ENCODE data around the gene NAP1L1.

NAP1L1 gene

GRCh38 chr12:76030341-76031080, 54.0 kb downstream of the NAP1L1 start:
- WGBS, 2 experiments = 1% methylated on average over 40 of the region's 40 CpGs
- no peak overlapping the region for H3K27ac ChIP-seq (ENCODE audit: insufficient read depth, low read depth, low read length, poor library complexity, severe bottlenecking)

GRCh38 chr12:76029982-76030340, 54.5 kb downstream of the NAP1L1 start:
- WGBS, 2 experiments = 0% methylated on average over 22 of the region's 22 CpGs
- H3K4me3 ChIP-seq (ENCODE audit: insufficient read depth, low read depth, low read length) = peak overlapping the region; percentile 64
- no peaks in the 10 kb centered on the region for H3K4me1 ChIP-seq (ENCODE audit: control insufficient read depth, insufficient read depth, low read length)
- H3K27me3 ChIP-seq (ENCODE audit: control insufficient read depth, insufficient read depth, low read length, poor library complexity, severe bottlenecking) = peaks cover 34% of the 10 kb centered on the region
- no peak overlapping the region for H3K27ac ChIP-seq (ENCODE audit: insufficient read depth, low read depth, low read length, poor library complexity, severe bottlenecking)
- H3K36me3 ChIP-seq (ENCODE audit: control insufficient read depth, insufficient read depth, low read length) = no peaks in the 10 kb centered on the region
- H3K9me3 ChIP-seq (ENCODE audit: control insufficient read depth, low read length) = no peaks in the 10 kb centered on the region

More at GRCh38 chr12:76030341-76031080, 54.0 kb downstream of the NAP1L1 start:
- Histone ChIP-seq H3K27me3 (ENCODE audit: control insufficient read depth, insufficient read depth, low read length, poor library complexity, severe bottlenecking) (peaks cover 34% of the 10 kb centered on the region), H3K4me1 (ENCODE audit: control insufficient read depth, insufficient read depth, low read length) (no peaks in the 10 kb centered on the region), H3K9me3 (ENCODE audit: control insufficient read depth, low read length) (no peaks in the 10 kb centered on the region), H3K36me3 (ENCODE audit: control insufficient read depth, insufficient read depth, low read length) (no peaks in the 10 kb centered on the region), H3K4me3 (ENCODE audit: insufficient read depth, low read depth, low read length) (peak overlapping the region; percentile 64)

GRCh38 chr12:76028571-76029277, 55.8 kb downstream of the NAP1L1 start:
- Histone ChIP-seq H3K4me3 (ENCODE audit: insufficient read depth, low read depth, low read length) (no peak overlapping the region), H3K36me3 (ENCODE audit: control insufficient read depth, insufficient read depth, low read length) (no peaks in the 10 kb centered on the region), H3K27ac (ENCODE audit: insufficient read depth, low read depth, low read length, poor library complexity, severe bottlenecking) (no peak overlapping the region), H3K9me3 (ENCODE audit: control insufficient read depth, low read length) (no peaks in the 10 kb centered on the region), H3K4me1 (ENCODE audit: control insufficient read depth, insufficient read depth, low read length) (no peaks in the 10 kb centered on the region), H3K27me3 (ENCODE audit: control insufficient read depth, insufficient read depth, low read length, poor library complexity, severe bottlenecking) (peaks cover 34% of the 10 kb centered on the region)
- WGBS, 2 experiments = 61 to 76% methylated on average over 3 of the region's 3 CpGs

- Histone ChIP-seq H3K4me3 (ENCODE audit: insufficient read depth, low read depth, low read length) (no peak overlapping the region), H3K36me3 (ENCODE audit: control insufficient read depth, insufficient read depth, low read length) (no peaks in the 10 kb centered on the region), H3K9me3 (ENCODE audit: control insufficient read depth, low read length) (no peaks in the 10 kb centered on the region), H3K4me1 (ENCODE audit: control insufficient read depth, insufficient read depth, low read length) (no peaks in the 10 kb centered on the region), H3K27me3 (ENCODE audit: control insufficient read depth, insufficient read depth, low read length, poor library complexity, severe bottlenecking) (peaks cover 28% of the 10 kb centered on the region), H3K27ac (ENCODE audit: insufficient read depth, low read depth, low read length, poor library complexity, severe bottlenecking) (no peak overlapping the region)
- 83 to 100% methylated on average over 1 of the region's 1 CpG for WGBS, 2 experiments
Measured at GRCh38 chr12:76026643-76027063, 57.8 kb downstream of the NAP1L1 start.

GRCh38 chr12:76025601-76026575, 58.6 kb downstream of the NAP1L1 start:
- Histone ChIP-seq H3K4me3 (ENCODE audit: insufficient read depth, low read depth, low read length) (no peak overlapping the region), H3K27me3 (ENCODE audit: control insufficient read depth, insufficient read depth, low read length, poor library complexity, severe bottlenecking) (peaks cover 25% of the 10 kb centered on the region), H3K27ac (ENCODE audit: insufficient read depth, low read depth, low read length, poor library complexity, severe bottlenecking) (no peak overlapping the region), H3K4me1 (ENCODE audit: control insufficient read depth, insufficient read depth, low read length) (no peaks in the 10 kb centered on the region), H3K36me3 (ENCODE audit: control insufficient read depth, insufficient read depth, low read length) (no peaks in the 10 kb centered on the region), H3K9me3 (ENCODE audit: control insufficient read depth, low read length) (no peaks in the 10 kb centered on the region)
- WGBS, 2 experiments = 79% methylated on average over 7 of the region's 7 CpGs

GRCh38 chr12:76024942-76025600, 59.4 kb downstream of the NAP1L1 start:
- Histone ChIP-seq H3K27ac (ENCODE audit: insufficient read depth, low read depth, low read length, poor library complexity, severe bottlenecking) (no peak overlapping the region), H3K27me3 (ENCODE audit: control insufficient read depth, insufficient read depth, low read length, poor library complexity, severe bottlenecking) (peaks cover 17% of the 10 kb centered on the region), H3K4me3 (ENCODE audit: insufficient read depth, low read depth, low read length) (no peak overlapping the region), H3K36me3 (ENCODE audit: control insufficient read depth, insufficient read depth, low read length) (no peaks in the 10 kb centered on the region), H3K4me1 (ENCODE audit: control insufficient read depth, insufficient read depth, low read length) (no peaks in the 10 kb centered on the region), H3K9me3 (ENCODE audit: control insufficient read depth, low read length) (no peaks in the 10 kb centered on the region)
- WGBS, 2 experiments = 38 to 45% methylated on average over 2 of the region's 3 CpGs

GRCh38 chr12:76024102-76024781, 60.2 kb downstream of the NAP1L1 start:
- peaks cover 9% of the 10 kb centered on the region for H3K27me3 ChIP-seq (ENCODE audit: control insufficient read depth, insufficient read depth, low read length, poor library complexity, severe bottlenecking)
- H3K36me3 ChIP-seq (ENCODE audit: control insufficient read depth, insufficient read depth, low read length) = no peaks in the 10 kb centered on the region
- no peaks in the 10 kb centered on the region for H3K4me1 ChIP-seq (ENCODE audit: control insufficient read depth, insufficient read depth, low read length)
- H3K27ac ChIP-seq (ENCODE audit: insufficient read depth, low read depth, low read length, poor library complexity, severe bottlenecking) = no peak overlapping the region
- no peaks in the 10 kb centered on the region for H3K9me3 ChIP-seq (ENCODE audit: control insufficient read depth, low read length)
- WGBS, 2 experiments = 78 to 81% methylated on average over 8 of the region's 8 CpGs
- H3K4me3 ChIP-seq (ENCODE audit: insufficient read depth, low read depth, low read length) = no peak overlapping the region

- Histone ChIP-seq H3K27me3 (ENCODE audit: control insufficient read depth, insufficient read depth, low read length, poor library complexity, severe bottlenecking) (no peaks in the 10 kb centered on the region), H3K36me3 (ENCODE audit: control insufficient read depth, insufficient read depth, low read length) (no peaks in the 10 kb centered on the region), H3K4me3 (ENCODE audit: insufficient read depth, low read depth, low read length) (no peak overlapping the region), H3K4me1 (ENCODE audit: control insufficient read depth, insufficient read depth, low read length) (peaks cover 6% of the 10 kb centered on the region), H3K27ac (ENCODE audit: insufficient read depth, low read depth, low read length, poor library complexity, severe bottlenecking) (no peak overlapping the region), H3K9me3 (ENCODE audit: control insufficient read depth, low read length) (no peaks in the 10 kb centered on the region)
- WGBS, 2 experiments = 94 to 97% methylated on average over 2 of the region's 2 CpGs
Measured at GRCh38 chr12:76023069-76023690, 61.3 kb downstream of the NAP1L1 start.

- Histone ChIP-seq H3K4me3 (ENCODE audit: insufficient read depth, low read depth, low read length) (no peak overlapping the region), H3K27me3 (ENCODE audit: control insufficient read depth, insufficient read depth, low read length, poor library complexity, severe bottlenecking) (no peaks in the 10 kb centered on the region), H3K9me3 (ENCODE audit: control insufficient read depth, low read length) (no peaks in the 10 kb centered on the region), H3K4me1 (ENCODE audit: control insufficient read depth, insufficient read depth, low read length) (peaks cover 9% of the 10 kb centered on the region), H3K36me3 (ENCODE audit: control insufficient read depth, insufficient read depth, low read length) (no peaks in the 10 kb centered on the region), H3K27ac (ENCODE audit: insufficient read depth, low read depth, low read length, poor library complexity, severe bottlenecking) (no peak overlapping the region)
- 90 to 95% methylated on average over 3 of the region's 3 CpGs for WGBS, 2 experiments
Measured at GRCh38 chr12:76022506-76022905, 62.0 kb downstream of the NAP1L1 start.
